ENCODE data around the gene TTLL11.

DNA sequence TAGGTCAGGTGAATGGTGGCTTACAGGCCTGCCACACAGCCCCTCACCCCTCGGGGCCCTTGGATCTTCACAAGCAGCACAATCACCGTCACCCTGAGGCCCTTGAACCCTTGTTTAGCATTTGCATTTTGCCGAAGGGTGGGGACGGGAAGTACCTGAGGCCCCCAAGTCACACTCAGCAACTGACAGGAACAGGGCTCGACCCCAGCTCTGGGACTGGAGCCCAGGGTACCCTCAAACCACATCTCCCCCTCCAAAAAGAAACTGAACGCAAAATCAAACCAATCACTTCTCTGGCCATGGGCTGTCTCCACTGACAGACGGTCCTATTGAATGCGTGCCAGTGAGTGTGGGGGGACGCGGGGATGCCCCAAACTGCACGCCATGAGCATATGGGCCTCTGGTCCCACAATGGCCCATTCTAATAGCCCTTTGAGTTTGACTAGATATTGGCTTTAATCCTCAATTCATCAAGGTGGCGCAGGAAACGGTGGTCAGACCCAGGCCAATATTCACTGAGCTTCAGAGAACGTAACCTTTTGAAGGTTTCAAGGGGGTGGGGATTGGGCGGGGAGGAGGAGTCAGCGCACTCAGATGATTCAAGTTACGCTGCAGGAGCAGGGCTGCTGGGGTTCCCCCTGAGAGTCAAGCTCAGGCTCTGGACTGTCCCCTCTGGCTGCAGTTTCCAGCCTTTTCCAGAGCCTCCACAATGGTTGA lies 265.7 kb downstream of the TTLL11 start:
- TF ChIP-seq EP300 (IDR thresholded peaks at IDR 0.05; ENCODE audit: borderline replicate concordance) (no peak), REST (IDR thresholded peaks at IDR 0.05; ENCODE audit: low read depth) (no peak), TAF1 (IDR thresholded peaks at IDR 0.05; ENCODE audit: low read depth) (no peak), YY1 (IDR thresholded peaks at IDR 0.05; ENCODE audit: low read depth) (no peak), NFIC (IDR thresholded peaks at IDR 0.05) (no peak), TCF12 (IDR thresholded peaks at IDR 0.05; ENCODE audit: low read depth) (no peak), TEAD4 (IDR thresholded peaks at IDR 0.05) (no peak)

Data from Ishikawa (cell line).